Transverse colon (tissue), 4 donors: ENCODE measurements around the gene AIG1.

ENCODE experiments used
- CTCF ChIP-seq, 5 experiments: fragments of 200-600 bp in 3 of 5; fragments of 450-650 bp in 2 of 5; sonication (generic) in 3 of 5; IDR thresholded peaks; 1 replicate in 2 of 5; 2 replicates in 3 of 5; pipeline ENCODE4 v1.5.1; 2016 to 2017; ENCODE audit warnings: antibody characterized with exemption in 5 of 5, inconsistent platforms in 3 of 5, mild to moderate bottlenecking in 2 of 5, moderate library complexity in 1 of 5
- EP300 ChIP-seq: sonication (generic); formaldehyde crosslinking; IDR thresholded peaks from one replicate; pipeline ENCODE4 v1.6.1; 2017; ENCODE audit warnings: antibody characterized with exemption, low read depth
- POLR2A ChIP-seq: fragments of 450-650 bp; IDR thresholded peaks from one replicate; pipeline ENCODE4 v1.6.1; 2016; ENCODE audit warnings: antibody characterized with exemption, mild to moderate bottlenecking, moderate library complexity
- POLR2AphosphoS5 ChIP-seq, 3 donors: sonication (generic); formaldehyde crosslinking; IDR thresholded peaks; one replicate each; pipeline ENCODE4 v1.6.1; 2016; ENCODE audit warnings: antibody characterized with exemption in 3 of 3

- no peak for TF ChIP-seq POLR2A
- TF ChIP-seq CTCF (IDR thresholded peaks at IDR 0.05): no peak
- no peak for TF ChIP-seq POLR2AphosphoS5 (IDR thresholded peaks at IDR 0.05)
- no peak for TF ChIP-seq EP300
Measured at GRCh38 chr6:143205131-143205535, 144.4 kb downstream of the AIG1 start.
